ENCODE measurements around the gene ARL13A. TPM values are rescaled to one million over a fixed set of nuclear protein-coding genes. Genes with fewer than 3 reads are reported as not detected.

The ARL13A gene
- total RNA-seq = not detected
- long read RNA-seq = 0 reads

- ATAC-seq = no peak
- intact Hi-C loops (cut with micrococcal nuclease) = no loop called here
- no peak for DNase-seq
Observed at GRCh38 chrX:100969408-100969807, at the start of gene ARL13A. Gene ARL13A (plus strand): TSS chrX:100969708. CDS start chrX:100973690, 3,982 bp downstream.

DNA sequence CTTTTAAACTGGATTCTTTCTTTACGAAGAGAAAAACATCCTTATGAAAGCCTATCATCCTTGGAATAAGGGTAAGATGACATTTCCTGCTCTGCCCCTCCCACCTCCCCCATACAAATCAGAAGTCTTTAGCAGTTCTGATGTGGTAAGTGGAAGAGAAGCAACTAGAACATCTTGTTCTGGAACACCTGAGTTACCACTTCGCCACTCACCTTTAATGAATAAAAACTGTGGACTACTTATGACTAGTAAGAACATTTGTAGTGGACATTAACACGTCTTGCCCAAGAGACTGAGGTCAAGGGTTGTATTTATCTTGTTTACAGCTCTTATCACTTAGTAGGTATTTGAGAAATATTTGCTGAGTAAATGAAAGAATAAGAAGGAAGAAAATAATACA, 45.1 kb upstream of the ARL13A start:
- ATAC-seq (no peak), DNase-seq (no peak)
- intact Hi-C loops (cut with micrococcal nuclease) = no loop called here

- DNase-seq (no peak), ATAC-seq (no peak)
- intact Hi-C loops (cut with micrococcal nuclease) = no loop called here
Observed at GRCh38 chrX:100926453-100926852, 43.1 kb upstream of the ARL13A start.

DNA sequence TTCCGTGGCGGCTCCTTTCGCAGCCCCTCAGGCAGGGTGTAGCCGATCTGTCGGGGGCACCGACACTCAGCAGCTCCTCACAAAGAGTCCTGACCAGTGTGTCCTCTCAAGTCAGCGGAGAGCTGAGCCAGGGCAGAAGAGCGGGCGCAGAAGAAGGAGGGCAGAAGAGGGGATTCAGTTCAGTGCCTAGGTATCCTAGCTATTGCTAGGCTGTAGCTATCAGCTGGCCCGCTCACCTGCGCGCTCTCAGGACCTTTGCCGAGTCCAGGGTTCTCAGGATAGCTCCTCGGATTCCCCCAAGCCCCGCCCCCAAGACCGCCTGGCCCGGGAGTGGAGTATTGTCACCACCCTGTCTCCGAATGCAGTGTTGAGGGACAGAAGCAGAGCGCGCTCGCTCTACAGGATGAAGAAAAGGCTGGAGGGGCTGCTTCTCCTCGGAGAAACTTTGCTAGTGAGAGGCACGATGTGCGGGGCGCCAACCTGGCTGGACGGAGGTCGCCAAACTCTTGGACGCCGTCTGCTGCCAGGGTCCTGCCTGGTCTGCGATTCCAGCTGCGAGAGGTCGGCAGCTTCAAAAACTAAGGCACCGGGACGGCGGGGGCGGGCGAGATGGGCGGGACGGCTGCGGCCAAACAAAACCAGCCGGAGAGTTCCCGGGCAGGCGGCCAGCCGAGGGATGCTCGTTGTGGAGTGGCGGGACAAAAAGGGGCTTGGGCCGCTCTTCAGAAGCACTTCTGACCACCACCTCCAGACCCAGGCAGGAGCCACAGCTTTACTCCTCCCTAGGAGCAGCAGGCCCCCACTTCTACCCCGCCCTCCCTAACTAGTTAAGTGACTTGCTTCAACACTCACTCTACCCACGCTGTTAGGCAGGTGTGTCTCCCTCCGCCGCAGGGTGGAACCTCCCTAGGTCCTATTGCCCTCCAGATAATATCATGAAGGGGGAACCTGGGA, 40.6 kb upstream of the ARL13A start, which contains the start of gene XKRX:
Gene XKRX (minus strand): TSS at position 258 of the 954 bp plus-strand sequence. CDS start 613 bp downstream, outside the sequence.
- DNase-seq (peak; percentile 38), ATAC-seq (peak; percentile 37)
- intact Hi-C loops (cut with micrococcal nuclease) = no loop called here

- ATAC-seq (no peak), DNase-seq (no peak)
- intact Hi-C loops (cut with micrococcal nuclease) = no loop called here
Observed at GRCh38 chrX:100931218-100931924, 38.1 kb upstream of the ARL13A start.

- DNase-seq (no peak), ATAC-seq (no peak)
- intact Hi-C loops (cut with micrococcal nuclease) = no loop called here
Observed at GRCh38 chrX:100931925-100932285, 37.6 kb upstream of the ARL13A start.

GRCh38 chrX:100935767-100936166, 33.7 kb upstream of the ARL13A start:
- DNase-seq = no peak
- ATAC-seq = no peak
- intact Hi-C loops (cut with micrococcal nuclease) = no loop called here

- ATAC-seq (no peak), DNase-seq (no peak)
- intact Hi-C loops (cut with micrococcal nuclease) = no loop called here
Observed at GRCh38 chrX:100939333-100939732, 30.2 kb upstream of the ARL13A start.

- intact Hi-C loops (cut with micrococcal nuclease) = no loop called here
- DNase-seq (no peak), ATAC-seq (no peak)
Observed at GRCh38 chrX:100944601-100945000, 24.9 kb upstream of the ARL13A start.

GRCh38 chrX:100946299-100946927, 23.1 kb upstream of the ARL13A start:
- DNase-seq = no peak
- ATAC-seq = no peak
- intact Hi-C loops (cut with micrococcal nuclease) = no loop called here

- intact Hi-C loops (cut with micrococcal nuclease) = no loop called here
- DNase-seq = no peak
- no peak for ATAC-seq
Observed at GRCh38 chrX:100948557-100948956, 21.0 kb upstream of the ARL13A start.

- DNase-seq = no peak
- intact Hi-C loops (cut with micrococcal nuclease) = no loop called here
- no peak for ATAC-seq
Observed at GRCh38 chrX:100962811-100963210, 6.7 kb upstream of the ARL13A start.

- intact Hi-C loops (cut with micrococcal nuclease) = no loop called here
- no peak for ATAC-seq
- no peak for DNase-seq
Observed at GRCh38 chrX:100964362-100964761, 5.1 kb upstream of the ARL13A start.

GRCh38 chrX:100969936-100970335, 428 bp downstream of the ARL13A start:
- no peak for DNase-seq
- intact Hi-C loops (cut with micrococcal nuclease) = no loop called here
- no peak for ATAC-seq

GRCh38 chrX:100973411-100973810, 3.9 kb downstream of the ARL13A start:
- no peak for ATAC-seq
- DNase-seq = no peak
- intact Hi-C loops (cut with micrococcal nuclease) = no loop called here

GRCh38 chrX:100975212-100975611, 5.7 kb downstream of the ARL13A start:
- intact Hi-C loops (cut with micrococcal nuclease) = no loop called here
- ATAC-seq (no peak), DNase-seq (no peak)

GRCh38 chrX:100976211-100976610, 6.7 kb downstream of the ARL13A start:
- ATAC-seq (no peak), DNase-seq (no peak)
- intact Hi-C loops (cut with micrococcal nuclease) = no loop called here

DNA sequence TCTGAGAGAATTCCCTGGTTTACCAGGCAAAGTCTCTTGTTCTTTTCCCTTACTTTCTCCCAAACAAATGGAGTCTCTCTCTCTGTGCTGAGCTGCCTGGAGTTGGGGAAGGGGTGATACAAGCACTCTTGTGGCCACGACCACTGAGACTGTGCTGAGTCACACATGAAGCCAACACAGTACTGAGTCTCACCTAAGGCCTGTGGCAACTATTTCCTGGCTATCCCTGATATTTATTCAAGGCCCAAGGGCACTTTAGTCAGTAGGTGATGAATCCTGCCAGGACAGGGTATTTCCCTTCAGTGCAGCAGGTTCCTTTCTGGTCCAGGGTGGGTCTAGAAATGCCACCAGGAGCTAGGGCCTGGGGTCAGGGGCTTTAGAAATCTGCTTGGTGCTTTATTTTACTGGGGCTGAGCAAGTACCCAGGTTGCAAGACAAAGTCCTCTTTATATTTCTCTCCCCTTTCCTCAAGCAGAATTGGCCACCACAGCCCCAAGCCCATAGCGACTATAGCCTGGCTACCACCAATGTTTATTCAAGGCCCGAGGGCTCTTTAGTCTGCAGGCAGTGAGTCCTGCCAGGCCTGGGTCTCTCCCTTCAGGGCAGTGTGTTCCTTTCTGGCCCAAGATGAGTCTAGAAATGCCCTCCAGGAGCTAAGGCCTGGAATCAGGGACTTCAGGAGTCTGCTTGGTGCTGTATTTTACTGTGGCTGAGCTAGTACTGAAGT, 10.5 kb downstream of the ARL13A start:
- DNase-seq (no peak), ATAC-seq (no peak)
- intact Hi-C loops (cut with micrococcal nuclease) = no loop called here
